CD4-positive, alpha-beta T cell treated with Interleukin-6 at 100 ng/mL for 8 hours (primary cell): ENCODE results near the gene SLC4A11.
"Not testable (repeated sequence)": the region's sequence is repeated elsewhere in the genome, so short reads cannot be mapped to it uniquely, and the experiment has no call there.

Source experiments
- DNase-seq: peaks from one replicate; pipeline ENCODE4 v3.0.0-alpha.2; 2020; ENCODE audit warnings: mixed read lengths, low spot score

Gene SLC4A11

DNA sequence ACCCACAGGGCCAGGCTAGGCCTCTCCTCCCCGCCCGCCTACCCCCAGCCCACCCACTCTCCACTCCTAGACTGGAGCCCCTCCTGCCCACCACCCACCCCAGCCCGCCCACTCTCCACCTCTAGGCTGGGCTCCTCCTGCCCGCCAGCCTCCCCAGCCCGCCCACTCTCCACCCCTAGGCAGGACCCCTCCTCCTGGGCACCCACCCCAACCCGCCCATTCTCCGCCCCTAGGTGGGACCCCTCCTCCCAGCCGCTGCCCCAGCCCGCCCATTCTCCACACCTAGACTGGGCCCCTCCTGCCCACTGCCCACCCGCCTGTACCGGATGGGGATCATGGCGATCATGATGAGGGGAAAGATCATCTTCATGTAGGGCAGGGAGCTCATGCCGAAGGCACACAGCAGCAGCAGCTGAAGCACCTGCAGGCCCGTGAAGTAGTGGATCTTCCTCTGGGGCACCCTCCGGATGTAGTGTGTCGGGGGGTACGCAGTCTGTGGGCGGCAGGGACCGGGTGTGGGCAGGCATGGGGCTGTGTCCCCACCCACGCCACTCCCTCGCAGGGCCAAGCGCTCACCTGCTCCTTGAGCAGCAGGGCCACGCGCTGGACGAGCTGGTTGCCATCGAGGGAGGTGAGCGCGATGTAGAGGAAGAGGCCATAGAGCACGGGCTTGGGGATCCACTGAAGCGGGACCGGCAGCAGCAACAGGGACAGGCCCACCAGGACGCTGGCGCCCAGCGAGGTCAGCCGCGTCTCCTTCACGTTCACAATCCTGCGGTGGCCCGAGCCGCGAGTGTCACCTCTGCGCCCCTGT is 10.8 kb downstream of the SLC4A11 start:
- DNase-seq = no peak

DNA sequence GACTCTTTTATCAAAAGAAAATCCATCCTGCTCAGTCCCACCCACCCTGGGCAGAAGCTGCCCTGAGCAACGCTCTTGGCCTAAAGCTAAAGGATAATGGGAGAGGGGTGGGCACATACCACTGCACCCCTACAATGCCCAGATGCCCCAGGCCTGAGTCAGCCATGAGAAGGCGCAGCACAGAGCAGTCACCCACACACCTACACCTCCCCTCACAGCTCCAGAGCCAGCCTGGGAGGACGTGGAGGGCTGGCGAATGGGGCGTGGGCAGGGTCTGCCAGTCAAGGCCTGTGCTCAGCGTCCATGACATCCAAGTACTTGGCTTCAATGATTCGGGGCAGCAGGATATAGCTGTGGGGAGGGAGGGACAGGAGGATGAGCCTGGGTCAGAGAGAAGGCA is 11.5 kb downstream of the SLC4A11 start:
- DNase-seq = no peak

DNA sequence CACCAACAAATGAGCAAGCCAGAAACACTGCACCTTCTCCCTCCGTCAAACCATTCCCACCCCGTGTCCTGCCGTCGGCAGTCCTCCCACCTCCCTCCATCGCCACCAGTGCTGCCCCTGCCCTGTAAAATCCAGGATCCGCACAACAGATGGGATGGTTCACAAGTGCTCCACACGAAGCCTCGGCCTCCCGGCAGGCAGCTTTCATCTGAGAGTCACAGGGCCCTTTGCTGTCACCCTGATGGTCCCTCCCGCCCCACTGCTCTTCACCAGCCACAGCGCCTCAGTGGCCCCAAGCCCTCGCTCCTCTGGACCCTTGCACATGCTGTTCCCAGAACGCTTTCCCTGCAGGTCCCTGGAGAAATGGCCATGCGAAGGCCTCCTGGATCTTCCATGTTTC is 12.1 kb downstream of the SLC4A11 start:
- DNase-seq = no peak

DNA sequence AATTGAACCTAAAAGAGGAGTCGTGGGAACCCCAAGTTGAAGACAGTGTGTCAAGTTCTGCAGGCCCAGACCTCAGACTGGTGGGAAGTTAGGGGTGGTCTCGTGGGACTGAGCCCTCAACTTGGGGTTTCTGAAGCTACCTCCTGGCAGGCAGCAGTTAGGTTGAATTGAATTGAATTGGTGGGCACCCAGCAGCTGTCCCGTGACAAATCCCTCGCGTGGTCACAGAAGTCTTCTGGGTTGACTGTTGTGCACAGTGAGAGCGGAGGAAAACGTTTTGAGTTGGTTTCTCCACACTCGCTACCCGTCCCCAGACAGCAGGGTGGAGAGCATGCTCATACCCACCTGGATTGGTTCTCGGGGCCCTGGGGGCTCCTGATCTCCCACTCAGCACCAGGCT is 12.9 kb downstream of the SLC4A11 start:
- no peak for DNase-seq

DNA sequence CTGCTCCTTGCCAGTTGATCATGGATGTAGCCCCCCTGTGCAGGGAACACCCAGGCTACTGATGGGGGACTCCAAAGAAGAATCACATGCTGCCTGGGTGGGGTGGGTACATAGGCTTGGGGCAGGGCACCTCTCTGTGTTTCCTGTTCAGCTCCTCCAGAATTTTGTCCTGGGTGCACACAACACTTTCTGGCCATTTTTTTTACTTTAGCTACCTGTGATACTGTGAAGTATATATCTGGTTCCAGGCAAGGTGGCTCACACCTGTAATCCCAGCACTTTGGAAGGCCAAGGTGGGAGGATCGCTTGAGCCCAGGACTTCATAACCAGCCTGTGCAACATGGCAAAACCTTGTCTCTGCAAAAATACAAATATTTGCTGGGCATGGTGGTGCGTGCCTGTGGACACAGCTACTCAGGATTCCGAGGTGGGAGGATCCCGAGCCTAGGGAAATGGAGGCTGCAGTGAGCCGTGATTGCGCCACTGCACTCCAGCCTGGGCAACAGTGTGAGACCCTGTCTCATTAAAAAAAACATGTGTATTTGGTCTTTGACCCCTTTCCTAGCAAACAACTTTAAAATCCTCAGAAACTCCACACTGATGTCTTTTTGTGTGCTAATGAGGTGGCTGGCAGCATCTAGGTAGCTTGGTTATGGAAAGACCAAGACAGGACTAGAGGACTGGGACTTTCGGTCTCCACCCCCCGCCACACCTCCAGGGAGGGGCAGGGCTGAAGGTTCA is 14.1 kb downstream of the SLC4A11 start:
- no peak for DNase-seq

DNA sequence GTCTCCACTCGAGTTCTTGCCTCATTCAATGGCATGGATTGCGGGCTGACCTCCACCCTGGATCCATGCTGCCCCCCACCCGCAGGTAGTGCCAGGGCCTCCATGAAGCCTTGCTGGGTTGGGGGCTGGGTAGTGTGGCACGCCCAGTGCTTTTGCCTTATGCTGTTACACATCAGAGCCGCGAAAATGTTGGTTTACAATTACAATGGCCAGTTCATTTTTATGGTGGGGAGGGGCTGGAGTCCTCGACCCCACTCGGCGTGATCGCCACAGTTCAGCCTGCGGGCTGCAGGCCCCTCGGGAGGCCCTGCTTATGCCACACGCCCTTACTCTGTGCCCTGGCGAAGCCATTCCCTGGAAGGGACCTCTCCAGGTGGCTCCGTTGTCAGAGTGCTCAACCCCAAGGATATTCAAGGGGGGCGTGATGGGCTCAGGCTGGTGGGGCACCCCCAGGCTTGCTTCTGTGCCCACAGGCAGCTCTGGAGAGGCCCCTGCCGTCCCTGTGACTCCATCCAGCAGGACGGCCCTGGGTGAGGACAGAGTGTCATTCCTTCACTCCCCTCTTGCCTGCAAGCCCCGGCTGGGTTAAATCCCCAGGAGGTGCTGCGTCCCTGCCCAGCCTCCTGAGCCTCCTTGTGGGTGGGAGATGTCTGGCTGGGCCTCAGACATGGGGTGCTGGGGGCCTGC is 14.9 kb downstream of the SLC4A11 start:
- DNase-seq = no peak

DNA sequence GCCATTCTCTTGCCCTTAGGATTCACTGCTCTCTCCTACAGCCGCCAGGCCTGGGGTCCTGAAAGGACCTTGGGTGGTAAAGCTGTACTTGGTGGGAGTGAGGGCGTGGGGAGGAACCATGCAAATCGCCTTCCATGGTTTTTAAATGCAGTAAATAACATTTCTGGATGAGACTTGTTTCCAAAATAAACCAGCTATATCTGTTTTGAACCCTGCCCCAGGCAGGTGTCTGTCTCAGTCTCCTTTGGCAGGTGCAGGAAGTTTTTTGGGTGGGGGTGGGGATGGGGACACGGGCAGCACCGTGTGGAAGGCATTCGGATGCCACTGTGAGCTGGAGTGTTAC is 15.4 kb downstream of the SLC4A11 start:
- DNase-seq = no peak

DNA sequence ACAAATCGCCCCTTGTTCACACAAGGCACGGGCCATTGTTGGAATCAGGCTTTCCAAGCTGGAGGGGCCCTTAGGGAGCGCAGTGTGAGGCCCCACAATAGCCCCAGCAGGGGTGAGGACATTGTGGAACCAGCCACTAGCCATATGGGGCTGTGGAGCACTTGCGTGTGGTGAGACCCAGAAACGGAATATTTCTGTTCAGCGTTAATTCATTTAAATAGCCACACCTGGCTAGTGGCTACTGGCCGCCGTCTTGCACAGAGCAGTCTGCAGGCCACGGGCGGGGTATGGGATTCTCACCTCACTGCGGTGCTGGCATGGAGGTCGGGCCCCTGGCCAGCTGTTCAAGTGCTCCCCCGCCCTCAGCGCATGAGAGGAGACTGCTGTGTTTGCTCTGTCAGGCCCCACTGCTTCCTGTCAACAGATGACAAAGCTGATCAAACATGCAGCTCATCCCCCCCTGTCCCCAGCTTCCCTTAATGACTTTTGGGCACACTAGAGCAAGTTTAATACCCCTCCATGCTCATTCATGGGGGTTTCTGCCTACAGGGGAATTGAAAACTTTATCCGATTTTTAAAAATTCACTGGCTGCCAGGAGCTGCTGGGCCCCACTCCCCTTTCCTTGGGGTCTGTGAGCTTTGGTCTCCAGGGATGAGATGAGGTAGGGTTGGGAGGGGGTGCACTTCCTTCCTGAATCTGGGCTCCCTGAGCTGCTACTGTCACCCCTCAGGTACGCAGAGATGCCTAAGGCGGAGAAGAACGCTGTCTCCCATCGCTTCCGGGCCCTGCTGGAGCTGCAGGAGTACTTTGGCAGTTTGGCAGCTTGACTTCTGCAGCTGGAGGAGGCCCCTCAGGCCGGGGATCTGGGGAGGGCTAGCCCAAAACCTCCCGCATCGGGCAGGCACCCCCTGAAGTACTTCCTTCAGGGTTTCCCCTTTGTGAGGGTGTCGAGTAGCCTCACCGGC is 16.1 kb downstream of the SLC4A11 start:
- peak; percentile 36 for DNase-seq

DNA sequence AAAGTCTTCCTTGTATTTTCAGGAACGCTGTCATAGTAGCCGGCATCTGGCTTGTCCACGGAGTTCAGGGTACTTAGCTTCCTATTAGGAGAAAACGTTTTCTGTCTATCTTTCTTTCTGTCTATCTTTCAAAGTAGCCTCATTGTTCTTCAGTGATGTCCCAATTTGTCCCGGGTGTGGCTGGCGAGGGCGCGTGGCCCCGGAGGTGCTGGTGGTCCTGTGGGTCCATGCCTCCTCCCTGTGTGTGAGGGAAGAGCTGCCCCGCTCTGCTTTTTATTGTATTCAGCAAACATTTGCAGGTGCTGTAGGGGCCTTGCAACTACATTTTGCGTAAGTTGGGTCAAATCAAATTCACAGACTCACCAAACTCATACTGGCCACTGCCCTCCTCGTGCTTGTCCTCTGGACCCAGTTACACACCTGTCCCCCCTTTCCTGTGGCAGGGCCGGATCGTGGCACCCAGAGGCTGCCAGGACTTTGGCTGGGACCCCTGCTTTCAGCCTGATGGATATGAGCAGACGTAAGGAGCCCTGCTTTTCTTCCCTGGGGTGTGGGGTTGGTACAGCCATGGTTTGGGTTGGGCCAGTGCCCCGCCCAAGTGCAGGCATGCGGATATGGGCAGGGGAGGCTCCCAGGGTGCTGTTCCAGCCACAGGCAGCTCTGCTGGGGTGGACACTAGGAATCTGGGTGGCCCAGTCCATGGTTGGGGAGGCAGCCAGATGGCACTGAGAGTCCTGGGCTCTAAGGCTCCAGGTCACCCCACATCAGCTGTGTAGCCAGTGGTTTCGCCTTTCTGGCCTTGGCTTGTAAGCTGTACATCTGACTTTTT is 17.4 kb downstream of the SLC4A11 start:
- DNase-seq = no peak

DNA sequence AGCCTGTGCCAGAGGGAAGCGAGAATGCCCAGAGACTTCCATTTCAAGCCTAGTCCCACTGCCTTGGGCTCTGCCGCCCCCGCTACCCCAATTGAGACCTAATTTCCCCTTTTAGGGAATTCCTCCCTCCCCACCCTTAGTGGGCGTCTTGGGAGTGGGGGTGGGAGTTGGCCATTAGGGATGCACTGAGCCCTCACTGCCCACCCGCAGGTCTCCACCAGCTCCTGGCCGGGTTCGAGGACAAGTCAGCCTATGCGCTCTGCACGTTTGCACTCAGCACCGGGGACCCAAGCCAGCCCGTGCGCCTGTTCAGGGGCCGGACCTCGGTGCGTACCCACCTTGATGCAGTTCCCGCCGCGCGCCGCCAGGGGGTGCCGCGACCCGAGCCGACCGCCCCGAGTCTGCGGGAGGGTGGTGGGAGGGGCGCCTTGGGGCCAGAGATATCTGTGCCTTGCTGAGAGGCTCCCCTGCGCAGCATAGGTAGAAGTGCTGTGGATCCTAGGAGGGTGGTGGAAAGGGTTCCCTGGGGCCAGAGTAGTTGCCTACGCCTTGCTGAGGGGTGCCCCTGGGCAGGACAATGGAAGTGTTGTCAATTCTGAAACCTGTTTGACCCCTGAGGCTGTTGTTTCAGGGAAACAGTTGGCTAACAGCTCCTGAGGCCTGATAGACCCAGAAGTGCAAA is 20.5 kb downstream of the SLC4A11 start:
- peak; percentile 59 for DNase-seq

DNA sequence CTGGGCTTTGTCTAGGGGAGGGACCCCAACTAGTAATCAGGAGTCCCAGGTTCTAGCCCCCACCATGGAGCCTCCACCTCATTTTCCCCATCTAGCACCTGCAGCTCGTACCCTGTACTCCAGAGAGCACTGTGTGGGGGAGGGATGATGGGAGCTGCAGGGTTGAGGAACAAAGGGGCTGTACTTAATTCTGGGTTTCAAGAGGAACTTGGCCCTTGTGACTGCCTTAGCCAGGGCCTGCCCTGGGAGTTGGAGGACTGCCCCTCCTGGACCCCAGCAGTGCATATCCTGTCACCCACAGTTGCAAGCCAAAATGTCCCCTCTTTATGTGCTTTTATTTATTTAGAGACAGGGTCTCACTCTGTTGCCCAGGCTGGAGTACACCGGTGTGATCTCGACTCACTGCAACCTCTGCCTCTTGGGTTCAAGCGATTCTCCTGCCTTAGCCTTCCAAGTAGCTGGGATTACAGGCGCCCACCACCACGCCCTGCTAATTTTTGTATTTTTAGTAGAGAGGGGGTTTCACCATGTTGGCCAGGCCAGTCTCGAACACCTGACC is 23.6 kb downstream of the SLC4A11 start:
- DNase-seq = not testable (repeated sequence)

DNA sequence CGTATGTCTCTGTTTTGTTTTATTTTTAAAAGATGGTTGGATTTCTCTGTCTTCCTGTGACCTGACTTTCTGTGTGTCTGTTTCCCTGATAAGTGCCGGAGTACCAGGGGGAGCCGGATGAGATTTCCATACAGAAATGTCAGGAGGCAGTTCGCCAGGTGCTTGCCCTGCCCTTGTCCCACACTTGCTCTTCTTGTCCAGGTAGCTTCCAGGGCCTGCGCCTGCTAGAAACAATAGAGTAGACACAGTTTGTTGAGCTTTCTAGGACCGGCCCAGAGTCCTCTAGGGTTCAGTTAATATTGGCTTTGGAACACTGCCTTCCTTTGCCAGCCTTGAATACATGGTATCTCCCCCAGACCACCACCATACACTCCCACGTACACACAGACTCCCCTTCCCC is 25.8 kb downstream of the SLC4A11 start:
- no peak for DNase-seq

DNA sequence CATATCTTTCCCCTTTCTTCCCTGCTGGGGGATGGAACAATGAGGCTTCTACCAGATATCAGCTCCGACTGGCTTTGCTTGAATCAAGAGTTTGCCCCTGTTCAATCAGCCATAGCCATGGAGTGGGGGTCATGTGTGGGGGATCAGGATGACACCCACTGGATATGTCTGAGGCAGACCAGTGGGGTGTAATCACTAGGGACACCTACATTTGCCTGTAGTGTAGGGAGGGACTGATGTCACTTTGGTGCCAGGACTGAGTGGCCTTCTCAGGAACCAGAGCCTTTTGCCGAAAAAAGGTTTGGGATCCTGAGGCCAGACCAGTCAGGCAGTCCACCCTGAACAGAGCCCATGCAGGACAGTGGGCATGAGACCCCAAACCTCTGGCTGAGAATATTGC is 28.6 kb downstream of the SLC4A11 start:
- DNase-seq = no peak

DNA sequence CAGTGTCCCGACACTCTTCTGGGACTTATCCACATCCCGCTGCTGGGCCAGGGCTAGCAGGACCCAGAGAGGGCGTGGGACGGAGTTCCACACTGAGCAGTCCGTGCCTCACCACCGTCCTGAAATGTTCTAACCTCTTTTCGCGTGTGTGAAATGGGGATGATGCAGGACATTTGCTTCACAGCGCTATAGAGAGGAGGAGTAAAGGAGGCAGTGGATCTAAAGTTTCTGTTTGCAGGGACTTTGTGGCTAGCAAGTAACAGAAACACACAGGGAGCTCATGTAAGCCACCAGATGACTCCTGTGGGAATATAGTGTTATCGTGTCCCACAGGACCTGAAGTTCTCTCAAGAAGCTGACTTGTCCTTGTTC is 29.1 kb downstream of the SLC4A11 start:
- no peak for DNase-seq

DNA sequence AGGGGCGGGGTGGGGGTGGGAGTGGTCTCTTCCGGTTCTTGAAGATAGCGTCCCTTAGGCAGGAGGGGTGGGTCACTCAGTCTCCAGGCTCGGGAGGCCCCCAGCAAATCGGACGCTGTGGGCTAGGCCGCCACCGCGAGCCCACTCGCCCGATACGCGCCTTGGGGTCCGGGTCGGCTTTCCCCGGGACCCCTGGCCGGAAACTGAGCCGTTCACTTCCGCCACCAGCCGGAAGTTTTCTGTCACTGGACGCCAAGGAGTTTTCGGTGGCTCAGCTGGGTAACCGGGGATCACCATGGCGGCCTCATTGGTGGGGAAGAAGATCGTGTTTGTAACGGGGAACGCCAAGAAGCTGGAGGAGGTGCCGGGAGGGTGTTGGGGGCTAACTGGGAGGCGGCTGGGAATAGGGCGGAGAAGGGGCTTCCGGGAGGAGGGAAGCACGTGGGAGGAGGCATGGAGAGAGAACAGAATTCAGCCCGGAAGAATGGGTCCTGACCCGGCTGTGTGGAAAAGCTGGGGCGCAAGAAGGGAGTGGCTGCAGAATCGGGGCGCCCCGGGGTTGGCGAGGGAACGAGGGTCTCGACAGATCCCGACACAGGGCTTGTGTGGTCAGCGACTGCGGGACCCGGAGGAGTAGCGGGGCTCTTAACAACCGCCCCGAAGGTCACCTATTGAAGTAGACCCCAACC is 29.6 kb downstream of the SLC4A11 start, which contains the start of gene ITPA:
Gene ITPA, plus strand, starts transcription at position 242 of the 689 bp plus-strand sequence. Its CDS starts 54 bp downstream, at position 296.
- DNase-seq = peak; percentile 51

DNA sequence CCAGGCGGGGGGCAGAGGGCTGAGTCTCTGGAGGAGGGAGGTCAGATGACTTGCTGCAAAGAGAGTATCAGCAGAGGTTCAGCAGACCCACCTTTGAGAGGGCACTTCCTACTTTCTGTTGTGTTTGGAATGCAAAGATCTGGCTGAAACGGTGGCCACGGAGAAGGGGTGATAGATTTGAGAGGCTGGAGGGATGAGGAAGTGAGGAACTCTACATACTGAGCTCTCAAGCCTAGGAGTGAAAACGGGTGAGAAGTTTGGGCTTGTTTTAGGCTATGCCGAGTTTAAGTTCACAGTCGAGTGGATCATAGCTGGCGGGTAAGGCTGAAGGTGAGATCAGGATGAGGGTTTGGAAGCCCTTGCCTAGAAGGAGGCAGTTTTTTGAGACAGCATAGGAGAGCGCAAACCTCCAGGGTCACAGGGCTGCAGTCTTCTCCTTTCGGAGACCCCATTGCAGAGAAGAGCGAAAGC is 30.2 kb downstream of the SLC4A11 start:
- DNase-seq = no peak

DNA sequence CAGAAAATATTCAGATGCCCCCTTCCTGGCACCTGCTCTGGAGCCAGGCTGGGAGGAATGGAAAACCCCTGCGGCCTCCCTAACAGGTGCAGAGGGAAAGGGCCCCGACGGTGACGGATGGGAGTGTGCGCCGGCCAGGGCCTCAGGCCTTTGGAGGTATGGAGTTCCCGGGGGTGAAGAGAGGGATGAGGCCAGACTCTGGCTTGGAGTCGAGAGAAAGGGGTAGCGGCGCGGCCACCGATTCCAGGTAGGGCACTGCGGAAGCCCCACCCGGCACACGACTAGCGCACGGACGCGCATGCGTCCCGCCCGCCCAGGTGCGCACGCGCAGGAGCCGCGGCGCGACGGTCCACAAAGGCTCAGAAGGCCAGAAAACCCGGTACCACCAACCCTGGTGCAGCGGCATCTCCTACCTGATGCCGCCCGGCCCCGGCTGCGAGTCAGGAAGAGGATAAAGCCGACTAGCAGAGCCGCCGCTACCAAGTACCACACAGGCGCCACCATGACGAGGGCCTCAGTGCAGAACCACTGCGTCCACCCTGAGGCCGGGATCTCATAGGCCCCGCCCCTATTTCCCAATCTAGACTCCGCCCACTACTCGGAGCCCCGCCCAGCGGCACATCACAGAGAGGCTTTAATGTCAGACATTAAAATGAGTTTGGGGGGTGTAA is 34.7 kb downstream of the SLC4A11 start, which contains the start of gene DDRGK1:
Gene DDRGK1, minus strand, starts transcription at position 559 of the 671 bp plus-strand sequence. Its CDS starts 55 bp downstream, at position 504.
- peak; percentile 86 for DNase-seq
